ENCODE data around the gene PDCD5.
"Not testable (repeated sequence)": the region's sequence is repeated elsewhere in the genome, so short reads cannot be mapped to it uniquely, and the experiment has no call there.

PDCD5 gene

GRCh38 chr19:32580353-32580900 lies 563 bp upstream of the PDCD5 start:
- no peak for DNase-seq

GRCh38 chr19:32581705-32582179 lies 752 bp downstream of the PDCD5 start:
- peak; percentile 30 for DNase-seq

- not testable (repeated sequence) for DNase-seq
These were observed 6.9 kb downstream of the PDCD5 start for GRCh38 chr19:32587747-32588504.

GRCh38 chr19:32594021-32594420 lies 13.0 kb downstream of the PDCD5 start:
- DNase-seq: no peak

GRCh38 chr19:32595491-32595890 lies 14.5 kb downstream of the PDCD5 start:
- DNase-seq: no peak

GRCh38 chr19:32598022-32598421 lies 17.0 kb downstream of the PDCD5 start:
- no peak for DNase-seq

- no peak for DNase-seq
These were observed 18.3 kb downstream of the PDCD5 start for GRCh38 chr19:32599258-32599657.

- peak; percentile 63 for DNase-seq
These were observed 18.8 kb downstream of the PDCD5 start for GRCh38 chr19:32599736-32600157.

- no peak for DNase-seq
These were observed 23.0 kb downstream of the PDCD5 start for GRCh38 chr19:32603961-32604360.

- no peak for DNase-seq
These were observed 24.6 kb downstream of the PDCD5 start for GRCh38 chr19:32605544-32605943.

- no peak for DNase-seq
These were observed 25.3 kb downstream of the PDCD5 start for GRCh38 chr19:32606289-32606688.

GRCh38 chr19:32607479-32607878 lies 26.5 kb downstream of the PDCD5 start:
- DNase-seq: no peak

- no peak for DNase-seq
These were observed 30.2 kb downstream of the PDCD5 start for GRCh38 chr19:32611161-32611560.

GRCh38 chr19:32613008-32613407 lies 32.0 kb downstream of the PDCD5 start:
- no peak for DNase-seq

- DNase-seq: no peak
These were observed 33.9 kb downstream of the PDCD5 start for GRCh38 chr19:32614916-32615315.

GRCh38 chr19:32615569-32615968 lies 34.6 kb downstream of the PDCD5 start:
- DNase-seq: no peak

- no peak for DNase-seq
These were observed 38.2 kb downstream of the PDCD5 start for GRCh38 chr19:32619051-32619685.

GRCh38 chr19:32622002-32622401 lies 41.0 kb downstream of the PDCD5 start:
- no peak for DNase-seq

- DNase-seq: no peak
These were observed 43.4 kb downstream of the PDCD5 start for GRCh38 chr19:32624410-32624809.

- no peak for DNase-seq
These were observed 46.0 kb downstream of the PDCD5 start for GRCh38 chr19:32626969-32627368.

- DNase-seq: no peak
These were observed 46.8 kb downstream of the PDCD5 start for GRCh38 chr19:32627714-32628270.

GRCh38 chr19:32630338-32630737 lies 49.3 kb downstream of the PDCD5 start:
- no peak for DNase-seq

- DNase-seq: no peak
These were observed 50.4 kb downstream of the PDCD5 start for GRCh38 chr19:32631381-32631780.
